K562 (cell line): ENCODE measurements around the gene HEXIM1. TPM values are rescaled to one million over a fixed set of nuclear protein-coding genes. Genes with fewer than 3 reads are reported as not detected.

Experiments
- ATAC-seq: fragments of 200-7000 bp; cut with Tn5 transposase; 3 replicates; pipeline ENCODE4 v1.9.1; 2020; ENCODE audit warnings: moderate library complexity
- BruUV-seq: library from RNA; stranded (reverse); fragments of 400-500 nt; replicated peaks from 2 replicates; lab custom pipeline; 2021; lab: Mats Ljungman, UMichigan
- CTCF ChIA-PET: fragments of 300-600 bp; formaldehyde crosslinking; extraction: SDS; loops from one replicate; lab custom pipeline; 2021; ENCODE audit warnings: low intra/inter-chr PET ratio; lab: Yijun Ruan, JAX
- POLR2A ChIA-PET: fragments of 300-600, 350-650 bp; sonication (Branson Sonifier 250); formaldehyde crosslinking; extraction: SDS; loops from one replicate; lab custom pipeline; 2021; ENCODE audit warnings: antibody characterized with exemption, inconsistent platforms; lab: Yijun Ruan, JAX
- DNase-seq, 4 experiments: peaks; one replicate each; pipeline versions ENCODE4 v3.0.0 to v3.0.0-alpha.2; 2011 to 2018; ENCODE audit warnings: low spot score in 3 of 4, mixed read lengths in 3 of 4; ENCODE audit errors: extremely low read depth in 1 of 4
- FAIRE-seq: peaks from 2 replicates; lab custom pipeline; 2011; peaks lifted over from hg19 to GRCh38; lab: Jason Lieb, UNC
- H2AFZ ChIP-seq: 2 replicates; pipeline ENCODE4 v1.6.0; 2011; ENCODE audit warnings: low read depth, low read length, control low read depth, inconsistent platforms
- H3K27ac ChIP-seq: fragments of 200-600 bp; 3 replicates; pipeline ENCODE4 v1.8.0; 2011; ENCODE audit warnings: low read depth, mild to moderate bottlenecking, control low read depth, inconsistent platforms, low read length, moderate library complexity, mixed read lengths; ENCODE audit errors: extremely low read depth
- H3K27me3 ChIP-seq, 2 experiments: fragments of 300-600 bp in 1 of 2; 2 replicates in 1 of 2; 3 replicates in 1 of 2; pipeline versions ENCODE4 v1.6.0 to v1.8.0; 2011; ENCODE audit warnings: inconsistent platforms in 2 of 2, low read length in 2 of 2, mild to moderate bottlenecking in 1 of 2, mixed read lengths in 1 of 2, moderate library complexity in 1 of 2; ENCODE audit not compliant: control insufficient read depth in 2 of 2, insufficient read depth in 2 of 2
- H3K36me3 ChIP-seq: fragments of 300-600 bp; 3 replicates; pipeline ENCODE4 v1.8.0; 2011; ENCODE audit warnings: mild to moderate bottlenecking, low read length, inconsistent platforms; ENCODE audit not compliant: control insufficient read depth, insufficient read depth
- H3K4me1 ChIP-seq, 2 experiments: fragments of 200-600 bp in 1 of 2; replicated peaks in 1 of 2; 2 replicates in 1 of 2; 3 replicates in 1 of 2; pipeline versions ENCODE4 v1.5.1 to v1.8.0; 2011; ENCODE audit warnings: inconsistent platforms in 2 of 2, low read length in 2 of 2, mild to moderate bottlenecking in 1 of 2, mixed read lengths in 1 of 2, moderate library complexity in 1 of 2; ENCODE audit not compliant: control insufficient read depth in 2 of 2, insufficient read depth in 2 of 2
- H3K4me2 ChIP-seq: 2 replicates; pipeline ENCODE4 v1.6.1; 2011; ENCODE audit warnings: low read length, control low read depth, inconsistent platforms, mixed read lengths; ENCODE audit not compliant: insufficient read depth
- H3K4me3 ChIP-seq: fragments of 200-600 bp; sonication (generic), shearing (Covaris generic); 2 replicates; pipeline ENCODE4 v1.5.1; 2016; ENCODE audit warnings: control low read depth, inconsistent platforms
- H3K79me2 ChIP-seq: fragments of 200-600 bp; 3 replicates; pipeline ENCODE4 v1.8.0; 2011; ENCODE audit warnings: low read length, inconsistent platforms; ENCODE audit not compliant: control insufficient read depth, insufficient read depth
- H3K9ac ChIP-seq, 2 experiments: 2 replicates each; pipeline versions ENCODE4 v1.6.0 to v1.6.1; 2011; ENCODE audit warnings: low read depth in 2 of 2, low read length in 2 of 2, control low read depth in 1 of 2, inconsistent platforms in 1 of 2, mild to moderate bottlenecking in 1 of 2, mixed read lengths in 1 of 2; ENCODE audit not compliant: insufficient read depth in 1 of 2
- H3K9me1 ChIP-seq: one replicate; pipeline ENCODE4 v1.6.0; 2011; ENCODE audit warnings: inconsistent platforms, mild to moderate bottlenecking, low read length, moderate library complexity; ENCODE audit not compliant: control insufficient read depth, insufficient read depth
- H3K9me3 ChIP-seq: replicated peaks from 2 replicates; pipeline ENCODE4 v1.5.1; 2011; ENCODE audit warnings: low read depth, low read length, inconsistent platforms; ENCODE audit not compliant: control insufficient read depth, insufficient read depth
- H4K20me1 ChIP-seq: replicated peaks from 2 replicates; pipeline ENCODE4 v1.6.1; 2011; ENCODE audit warnings: low read length, inconsistent platforms, mixed read lengths; ENCODE audit not compliant: control insufficient read depth, insufficient read depth
- FOXK1 ChIP-seq: sonication (generic); formaldehyde crosslinking; IDR thresholded peaks from 2 replicates; pipeline ENCODE4 v1.8.0; 2022; ENCODE audit warnings: missing genetic modification reagents, mild to moderate bottlenecking, borderline replicate concordance
- JUND ChIP-seq, 2 experiments: IDR thresholded peaks; 2 replicates in 1 of 2; 3 replicates in 1 of 2; pipeline ENCODE4 v1.6.1; 2011; ENCODE audit warnings: borderline replicate concordance in 2 of 2, low read depth in 2 of 2, low read length in 2 of 2, improper control_type of control experiment in 1 of 2, missing biosample characterization in 1 of 2, missing genetic modification characterization in 1 of 2, missing genetic modification reagents in 1 of 2
- POLR3A ChIP-seq: IDR thresholded peaks from 2 replicates; pipeline ENCODE4 v1.6.1; 2011; ENCODE audit warnings: borderline replicate concordance, mild to moderate bottlenecking, moderate library complexity; ENCODE audit not compliant: insufficient read length, insufficient read depth; ENCODE audit errors: extremely low read depth
- PTBP1 ChIP-seq: fragments of 200-400 bp; formaldehyde crosslinking; IDR thresholded peaks from 2 replicates; pipeline ENCODE4 v1.6.1; 2017; ENCODE audit warnings: low read depth, low read length
- RFX7 ChIP-seq: fragments of 250-450 bp; sonication (Bioruptor Pico); IDR thresholded peaks from 2 replicates; pipeline ENCODE4 v1.5.1; 2021; ENCODE audit warnings: mild to moderate bottlenecking
- SIRT6 ChIP-seq: IDR thresholded peaks from one replicate; pipeline ENCODE4 v1.6.1; 2012; ENCODE audit warnings: low read depth, mild to moderate bottlenecking, control low read depth, inconsistent platforms, low read length, moderate library complexity
- TCF3 ChIP-seq: sonication (generic); formaldehyde crosslinking; IDR thresholded peaks from 2 replicates; pipeline ENCODE4 v1.4.0; 2020; ENCODE audit warnings: mild to moderate bottlenecking, missing genetic modification reagents
- ZFX ChIP-seq: sonication (generic); formaldehyde crosslinking; IDR thresholded peaks from 2 replicates; pipeline ENCODE4 v1.8.0; 2022; ENCODE audit warnings: mild to moderate bottlenecking, missing genetic modification reagents, moderate library complexity
- ZNF780A ChIP-seq: fragments of 250-450 bp; sonication (Bioruptor Pico); IDR thresholded peaks from 2 replicates; pipeline ENCODE4 v1.5.0; 2021; ENCODE audit warnings: mild to moderate bottlenecking
- WGBS: fragments of 100-300 bp; shearing (Covaris generic); methylation state at CpG from one replicate; pipeline ENCODE4 v1.1.6; 2016; ENCODE audit warnings: low coverage, mixed read lengths; ENCODE audit not compliant: insufficient coverage; ENCODE audit errors: missing lambda C conversion rate; 5-methylcytosine and 5-hydroxymethylcytosine counted together
- in situ Hi-C: fragments of 300-500 bp; cut with MboI; formaldehyde crosslinking; loops from 4 replicates; pipeline ENCODE4 v1.15.0; 2018; ENCODE audit warnings: inconsistent platforms, mixed read lengths
- intact Hi-C: fragments of 100-400 bp; cut with micrococcal nuclease; formaldehyde crosslinking; loops from 2 replicates; pipeline ENCODE4 v1.14.2; 2022
- polyA plus RNA-seq, 8 experiments: library from polyadenylated mRNA; depleted of rRNA in 4 of 8; stranded (reverse) in 5 of 8; unstranded in 3 of 8; fragments of >200 nt; fragmentation: Nextera tagmentation in 2 of 8; fragmentation: Illumina TruSeq in 1 of 8; extraction: Ambion mirVana in 2 of 8; extraction: Trizol in 1 of 8; gene quantifications; 2 replicates each; pipeline versions ENCODE4 v1.2.1 to v1.2.3, GENCODE V29; 2011 to 2014; ENCODE audit warnings: inconsistent platforms in 1 of 8, missing spikeins in 1 of 8
- total RNA-seq, 7 experiments: library from RNA; depleted of rRNA in 6 of 7; stranded (reverse); fragments of >200 nt in 6 of 7; fragmentation: Illumina TruSeq in 2 of 7; extraction: Trizol in 2 of 7; gene quantifications; 2 replicates each; pipeline versions ENCODE4 v1.2.1 to v1.2.3, GENCODE V29; 2011 to 2021; ENCODE audit warnings: low replicate concordance in 1 of 7
- TF ChIP-seq, protein P1 (sequence below): sonication (generic); formaldehyde crosslinking; IDR thresholded peaks from 2 replicates; pipeline ENCODE4 v1.9.0; 2022; ENCODE audit warnings: mild to moderate bottlenecking, missing genetic modification reagents
- TF ChIP-seq, protein P2 (sequence below): fragments of 200-800 bp; sonication (Bioruptor generic); IDR thresholded peaks from 2 replicates; pipeline ENCODE4 v1.6.1; 2016; ENCODE audit warnings: missing genetic modification characterization, missing compliant biosample characterization
- TF ChIP-seq, protein P3 (sequence below): sonication (generic); formaldehyde crosslinking; IDR thresholded peaks from 2 replicates; pipeline ENCODE4 v1.8.0; 2022; ENCODE audit warnings: missing genetic modification reagents, mild to moderate bottlenecking, borderline replicate concordance
- TF ChIP-seq, protein P4 (sequence below): fragments of 450-650 bp; formaldehyde crosslinking; IDR thresholded peaks from 2 replicates; pipeline ENCODE4 v1.4.0; 2022; ENCODE audit warnings: mild to moderate bottlenecking, moderate library complexity

Gene HEXIM1
- total and polyA plus RNA-seq, 9 of the 15 experiments (the other 6 are each of a cell fraction or from before 2014, with no cell fraction given), result 1.4 to 28.3 (median 9.1) TPM

DNA sequence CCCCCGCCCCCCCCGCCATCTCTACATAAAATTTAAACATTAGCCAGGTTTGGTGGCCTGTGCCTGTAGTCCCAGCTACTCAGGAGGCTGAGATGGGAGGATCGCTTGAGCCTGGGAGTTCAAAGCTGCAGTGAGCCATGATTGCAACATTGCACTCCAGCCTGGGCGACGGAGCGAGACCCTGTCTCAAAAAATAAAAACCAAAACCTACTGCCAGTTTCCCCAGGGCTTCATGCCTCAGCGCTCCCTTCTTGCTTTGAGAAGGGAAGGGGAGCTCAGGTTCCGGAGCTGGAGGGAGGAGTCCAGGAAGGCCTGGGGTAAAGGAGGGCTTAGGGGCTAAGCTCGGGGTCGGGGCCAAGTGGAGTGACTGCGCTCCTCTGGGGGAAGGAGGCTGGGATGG lies 36.4 kb upstream of the HEXIM1 start:
- H3K4me2 ChIP-seq, result no peak overlapping the region
- no peak overlapping the region for H2AFZ ChIP-seq
- TF ChIP-seq PTBP1 (no peak), TCF3 (CRISPR knock-in tag) (no peak), JUND (IDR thresholded peaks at IDR 0.05; ENCODE audit: borderline replicate concordance, low read depth, low read length) (no peak), JUND (tag; IDR thresholded peaks at IDR 0.05; ENCODE audit: borderline replicate concordance, low read depth, low read length) (no peak), POLR3A (no peak), FOXK1 (CRISPR knock-in tag) (no peak), ZFX (CRISPR knock-in tag) (no peak), RFX7 (CRISPR knock-in tag) (no peak), ZNF780A (CRISPR knock-in tag) (no peak), SIRT6 (no peak)
- TF ChIP-seq, protein P1, sequence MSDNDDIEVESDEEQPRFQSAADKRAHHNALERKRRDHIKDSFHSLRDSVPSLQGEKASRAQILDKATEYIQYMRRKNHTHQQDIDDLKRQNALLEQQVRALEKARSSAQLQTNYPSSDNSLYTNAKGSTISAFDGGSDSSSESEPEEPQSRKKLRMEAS (CRISPR knock-in tag), result no peak
- TF ChIP-seq, protein P2, sequence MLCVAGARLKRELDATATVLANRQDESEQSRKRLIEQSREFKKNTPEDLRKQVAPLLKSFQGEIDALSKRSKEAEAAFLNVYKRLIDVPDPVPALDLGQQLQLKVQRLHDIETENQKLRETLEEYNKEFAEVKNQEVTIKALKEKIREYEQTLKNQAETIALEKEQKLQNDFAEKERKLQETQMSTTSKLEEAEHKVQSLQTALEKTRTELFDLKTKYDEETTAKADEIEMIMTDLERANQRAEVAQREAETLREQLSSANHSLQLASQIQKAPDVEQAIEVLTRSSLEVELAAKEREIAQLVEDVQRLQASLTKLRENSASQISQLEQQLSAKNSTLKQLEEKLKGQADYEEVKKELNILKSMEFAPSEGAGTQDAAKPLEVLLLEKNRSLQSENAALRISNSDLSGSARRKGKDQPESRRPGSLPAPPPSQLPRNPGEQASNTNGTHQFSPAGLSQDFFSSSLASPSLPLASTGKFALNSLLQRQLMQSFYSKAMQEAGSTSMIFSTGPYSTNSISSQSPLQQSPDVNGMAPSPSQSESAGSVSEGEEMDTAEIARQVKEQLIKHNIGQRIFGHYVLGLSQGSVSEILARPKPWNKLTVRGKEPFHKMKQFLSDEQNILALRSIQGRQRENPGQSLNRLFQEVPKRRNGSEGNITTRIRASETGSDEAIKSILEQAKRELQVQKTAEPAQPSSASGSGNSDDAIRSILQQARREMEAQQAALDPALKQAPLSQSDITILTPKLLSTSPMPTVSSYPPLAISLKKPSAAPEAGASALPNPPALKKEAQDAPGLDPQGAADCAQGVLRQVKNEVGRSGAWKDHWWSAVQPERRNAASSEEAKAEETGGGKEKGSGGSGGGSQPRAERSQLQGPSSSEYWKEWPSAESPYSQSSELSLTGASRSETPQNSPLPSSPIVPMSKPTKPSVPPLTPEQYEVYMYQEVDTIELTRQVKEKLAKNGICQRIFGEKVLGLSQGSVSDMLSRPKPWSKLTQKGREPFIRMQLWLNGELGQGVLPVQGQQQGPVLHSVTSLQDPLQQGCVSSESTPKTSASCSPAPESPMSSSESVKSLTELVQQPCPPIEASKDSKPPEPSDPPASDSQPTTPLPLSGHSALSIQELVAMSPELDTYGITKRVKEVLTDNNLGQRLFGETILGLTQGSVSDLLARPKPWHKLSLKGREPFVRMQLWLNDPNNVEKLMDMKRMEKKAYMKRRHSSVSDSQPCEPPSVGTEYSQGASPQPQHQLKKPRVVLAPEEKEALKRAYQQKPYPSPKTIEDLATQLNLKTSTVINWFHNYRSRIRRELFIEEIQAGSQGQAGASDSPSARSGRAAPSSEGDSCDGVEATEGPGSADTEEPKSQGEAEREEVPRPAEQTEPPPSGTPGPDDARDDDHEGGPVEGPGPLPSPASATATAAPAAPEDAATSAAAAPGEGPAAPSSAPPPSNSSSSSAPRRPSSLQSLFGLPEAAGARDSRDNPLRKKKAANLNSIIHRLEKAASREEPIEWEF (CRISPR knock-in tag), result no peak
- TF ChIP-seq, protein P3, sequence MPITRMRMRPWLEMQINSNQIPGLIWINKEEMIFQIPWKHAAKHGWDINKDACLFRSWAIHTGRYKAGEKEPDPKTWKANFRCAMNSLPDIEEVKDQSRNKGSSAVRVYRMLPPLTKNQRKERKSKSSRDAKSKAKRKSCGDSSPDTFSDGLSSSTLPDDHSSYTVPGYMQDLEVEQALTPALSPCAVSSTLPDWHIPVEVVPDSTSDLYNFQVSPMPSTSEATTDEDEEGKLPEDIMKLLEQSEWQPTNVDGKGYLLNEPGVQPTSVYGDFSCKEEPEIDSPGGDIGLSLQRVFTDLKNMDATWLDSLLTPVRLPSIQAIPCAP (CRISPR knock-in tag), result no peak
- TF ChIP-seq, protein P4, sequence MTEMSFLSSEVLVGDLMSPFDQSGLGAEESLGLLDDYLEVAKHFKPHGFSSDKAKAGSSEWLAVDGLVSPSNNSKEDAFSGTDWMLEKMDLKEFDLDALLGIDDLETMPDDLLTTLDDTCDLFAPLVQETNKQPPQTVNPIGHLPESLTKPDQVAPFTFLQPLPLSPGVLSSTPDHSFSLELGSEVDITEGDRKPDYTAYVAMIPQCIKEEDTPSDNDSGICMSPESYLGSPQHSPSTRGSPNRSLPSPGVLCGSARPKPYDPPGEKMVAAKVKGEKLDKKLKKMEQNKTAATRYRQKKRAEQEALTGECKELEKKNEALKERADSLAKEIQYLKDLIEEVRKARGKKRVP (CRISPR knock-in tag), result no peak
- DNase-seq (no peak), FAIRE-seq (no peak), ATAC-seq (no peak)
- no TSS peak for BruUV-seq
- H3K9ac ChIP-seq, result peak overlapping the region in 1 of 2 experiments; percentile 11; a peak in 2 of 4 replicates
- POLR2A ChIA-PET, result interaction anchor here (0.5 to 1.2 kb wide), 4 partner anchors 9 to 42 kb away, joined by 3 to 5 read pairs (median 3); partner anchors contain the start of gene HEXIM1
- no peak overlapping the region for H3K4me3 ChIP-seq
- H3K36me3 ChIP-seq, result peaks cover 23% of the 10 kb centered on the region
- intact Hi-C loops, result no loop called here
- no peaks in the 10 kb centered on the region for H3K27me3 ChIP-seq
- no peaks in the 10 kb centered on the region for H3K9me1 ChIP-seq
- no peaks in the 10 kb centered on the region for H3K79me2 ChIP-seq
- 84% methylated on average over 7 of the region's 11 CpGs for WGBS
- in situ Hi-C loops, result no loop called here
- CTCF ChIA-PET, result interaction anchor here (1.0 kb wide), 1 partner anchor 21 kb away, joined by 3 read pairs; no protein-coding TSS in a partner anchor
- H3K27ac ChIP-seq, result no peak overlapping the region
- H3K4me1 ChIP-seq, result peaks cover 0 to 25% of the 10 kb centered on the region in 2 experiments; a peak in 3 of 5 replicates
- H3K9me3 ChIP-seq, result no peaks in the 10 kb centered on the region
- H4K20me1 ChIP-seq, result peaks cover 11% of the 10 kb centered on the region; the same call in 1 of the 2 replicates
